Measurements from ENCODE around the gene CEP104. TPM values are rescaled to one million over a fixed set of nuclear protein-coding genes. Genes with fewer than 3 reads are reported as not detected.

CEP104 gene
- total and polyA plus RNA-seq, 10 donors, result 4.5 to 49.4 (median 33.4) TPM

GRCh38 chr1:3851292-3851691 lies 5.7 kb downstream of the CEP104 start:
- no peak for DNase-seq
- Histone ChIP-seq H3K27ac (no peak overlapping the region), H3K36me3 (peaks cover 3 to 62% (median 51%) of the 10 kb centered on the region in 6 donors), H3K4me3 (no peak overlapping the region), H3K27me3 (replicated peaks in 1 of 7) (no peaks in the 10 kb centered on the region), H3K9me3 (no peaks in the 10 kb centered on the region), H3K4me1 (peaks cover 5 to 13% (median 12%) of the 10 kb centered on the region in 6 donors)
- TF ChIP-seq POLR2AphosphoS5 (IDR thresholded peaks at IDR 0.05), result no peak
- TF ChIP-seq POLR2A (IDR thresholded peaks at IDR 0.05), result no peak
- WGBS, 5 donors, result 94 to 98% (median 97%) methylated on average over 6 of the region's 6 CpGs
- intact Hi-C loops (cut with DNase I; ENCODE audit: low total_unique reads), result no loop called here

- TF ChIP-seq CTCF (IDR thresholded peaks at IDR 0.05 in 8 of 11, conservative IDR thresholded peaks at IDR 0.05 in 3 of 11) (no peak), POLR2A (IDR thresholded peaks at IDR 0.05) (no peak), POLR2AphosphoS5 (IDR thresholded peaks at IDR 0.05) (no peak)
- no peaks in the 10 kb centered on the region for H3K27me3 ChIP-seq (replicated peaks in 1 of 7)
- no peak overlapping the region for H3K4me3 ChIP-seq
- no peaks in the 10 kb centered on the region for H3K9me3 ChIP-seq
- H3K27ac ChIP-seq, result no peak overlapping the region
- peaks cover under 1 to 9% (median 7%) of the 10 kb centered on the region in 6 donors for H3K4me1 ChIP-seq
- DNase-seq, result no peak
- 87 to 92% (median 91%) methylated on average over 12 of the region's 12 CpGs for WGBS, 5 donors
- peaks cover 3 to 66% (median 53%) of the 10 kb centered on the region in 6 donors for H3K36me3 ChIP-seq
- intact Hi-C loops (cut with DNase I; ENCODE audit: low total_unique reads), result no loop called here
Measured at GRCh38 chr1:3850857-3851256, 6.2 kb downstream of the CEP104 start.

DNA sequence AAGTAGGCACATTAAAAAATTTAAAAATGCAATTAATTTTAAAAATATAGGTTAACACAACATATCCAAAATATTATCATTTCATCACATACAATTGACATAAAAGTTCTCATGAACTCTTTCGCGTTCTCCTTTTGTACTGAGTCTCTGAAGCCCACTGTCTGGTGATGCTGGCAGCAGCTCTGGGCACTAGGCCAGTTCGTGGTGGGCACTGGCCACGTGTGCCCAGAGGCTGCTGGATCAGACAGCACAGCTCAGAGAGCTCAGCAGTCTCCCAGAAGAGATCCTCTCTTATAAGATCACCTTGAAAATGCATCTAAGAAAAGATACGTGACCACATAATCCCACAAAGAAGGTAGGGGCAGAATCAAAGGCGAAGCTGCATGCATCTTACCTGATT lies 9.9 kb downstream of the CEP104 start:
- Histone ChIP-seq H3K27me3 (replicated peaks in 1 of 7) (no peaks in the 10 kb centered on the region), H3K9me3 (no peaks in the 10 kb centered on the region), H3K27ac (no peak overlapping the region), H3K4me1 (no peaks in the 10 kb centered on the region), H3K36me3 (peaks cover 3 to 97% (median 69%) of the 10 kb centered on the region in 6 donors), H3K4me3 (no peak overlapping the region)
- no peak for DNase-seq
- no peak for TF ChIP-seq POLR2AphosphoS5 (IDR thresholded peaks at IDR 0.05)
- no peak for TF ChIP-seq CTCF (IDR thresholded peaks at IDR 0.05 in 8 of 11, conservative IDR thresholded peaks at IDR 0.05 in 3 of 11)
- no peak for TF ChIP-seq POLR2A (IDR thresholded peaks at IDR 0.05)
- intact Hi-C loops (cut with DNase I; ENCODE audit: low total_unique reads), result no loop called here
- 82 to 89% (median 86%) methylated on average over 6 of the region's 6 CpGs for WGBS, 5 donors

DNA sequence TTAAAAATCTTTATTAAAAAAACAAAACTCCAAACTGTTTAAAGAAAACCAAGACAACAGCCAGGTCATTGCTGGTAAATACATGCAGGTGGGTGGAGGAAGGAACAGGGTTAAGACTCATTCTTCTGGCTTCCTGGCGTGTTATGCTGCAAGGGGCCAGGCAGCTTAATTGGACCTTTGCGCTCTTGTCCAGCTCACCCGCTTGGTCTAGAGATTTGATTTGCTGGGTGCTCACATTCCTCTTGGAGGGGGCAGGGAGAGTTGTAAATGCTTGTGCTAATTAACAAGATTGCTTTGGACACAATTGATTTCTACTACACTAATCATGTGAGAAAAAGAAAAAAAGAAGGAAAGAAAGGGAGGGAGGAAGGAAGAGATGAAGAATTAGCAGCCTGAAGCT lies 10.5 kb downstream of the CEP104 start:
- no peaks in the 10 kb centered on the region for H3K4me1 ChIP-seq

More for the DNA sequence above, 10.5 kb downstream of the CEP104 start:
- peaks cover 1 to 97% (median 68%) of the 10 kb centered on the region in 6 donors for H3K36me3 ChIP-seq
- 88 to 98% (median 90%) methylated on average over 3 of the region's 3 CpGs for WGBS, 5 donors
- no peak overlapping the region for H3K27ac ChIP-seq
- TF ChIP-seq POLR2A (IDR thresholded peaks at IDR 0.05) (no peak), POLR2AphosphoS5 (IDR thresholded peaks at IDR 0.05) (no peak), CTCF (IDR thresholded peaks at IDR 0.05 in 8 of 11, conservative IDR thresholded peaks at IDR 0.05 in 3 of 11) (no peak)
- intact Hi-C loops (cut with DNase I; ENCODE audit: low total_unique reads), result no loop called here
- no peak overlapping the region for H3K4me3 ChIP-seq
- H3K27me3 ChIP-seq (replicated peaks in 1 of 7), result no peaks in the 10 kb centered on the region
- no peak for DNase-seq
- H3K9me3 ChIP-seq, result no peaks in the 10 kb centered on the region

All from spleen (tissue), 11 donors.